Measurements from ENCODE around the gene DYRK3. TPM values are rescaled to one million over a fixed set of nuclear protein-coding genes. Genes with fewer than 3 reads are reported as not detected.

Gene DYRK3
- total and polyA plus RNA-seq, 2 of the 8 experiments (the other 6 are each of a cell fraction or from before 2014, with no cell fraction given) = 2.1 to 8.5 TPM

DNA sequence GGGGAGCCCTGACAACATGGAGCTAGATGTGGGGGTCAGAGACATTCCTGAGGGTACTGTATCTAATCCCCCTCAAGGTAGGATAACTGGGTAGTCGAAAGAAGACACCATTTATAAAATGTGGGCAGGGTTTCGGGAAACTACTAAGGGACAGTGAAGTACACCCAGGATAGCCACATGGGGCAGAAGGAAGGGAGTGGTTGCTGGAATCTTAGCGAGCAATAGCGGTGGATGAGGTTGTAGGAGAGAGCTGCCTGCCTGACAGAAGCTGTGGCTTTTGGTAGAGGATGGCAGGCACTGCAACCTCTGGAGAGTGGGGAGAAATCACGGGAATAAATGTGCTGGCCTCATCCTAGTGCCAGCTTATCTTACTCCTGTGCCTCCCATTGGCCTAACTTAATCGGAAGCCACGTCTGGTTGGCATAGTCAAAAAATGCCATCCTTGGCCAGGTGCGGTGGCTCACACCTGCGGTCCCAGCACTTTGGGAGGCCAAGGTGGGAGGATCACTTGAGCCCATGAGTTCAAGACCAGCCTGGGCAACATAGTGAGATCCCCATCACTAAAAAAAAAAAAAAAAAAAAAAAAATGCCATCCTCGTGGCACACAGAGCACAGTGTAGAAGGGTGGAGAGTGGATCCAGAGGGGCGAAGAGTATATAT, 26.0 kb downstream of the DYRK3 start:
- H3K4me1 ChIP-seq (replicated peaks in 1 of 4; ENCODE audit: control insufficient read depth in 3 of 4, insufficient read depth in 4 of 4, low read length in 3 of 4) = peaks cover 0 to 12% (median 5%) of the 10 kb centered on the region in 4 experiments; a peak in 6 of 7 replicates
- no peak overlapping the region for H3K9ac ChIP-seq (replicated peaks in 1 of 4; ENCODE audit: extremely low read depth in 1 of 4, low read depth in 3 of 4, low read length in 3 of 4)
- POLR2A ChIA-PET (ENCODE audit: partially characterized antibody) = no interaction called here
- H4K91ac ChIP-seq (replicated peaks; ENCODE audit: insufficient read length, low read length) = no peak overlapping the region
- no peak overlapping the region for H3K27ac ChIP-seq (ENCODE audit: low read depth, low read length)
- WGBS, 2 experiments (ENCODE audit: extremely low coverage in 1 of 2, insufficient coverage in 1 of 2, insufficient read length in 1 of 2, insufficient replicate concordance in 2 of 2, low coverage in 1 of 2, low lambda C conversion rate in 2 of 2, missing lambda C conversion rate in 1 of 2) = 91% methylated on average over 9 of the region's 11 CpGs; no CpG with 5 or more reads in 1 of the 2 experiments
- H3K4me3 ChIP-seq (ENCODE audit: extremely low read depth in 1 of 4, insufficient read depth in 2 of 4, low read depth in 3 of 4, low read length in 4 of 4) = no peak overlapping the region
- H3K36me3 ChIP-seq (ENCODE audit: control insufficient read depth in 2 of 4, insufficient read depth in 4 of 4, low read length in 3 of 4) = no peaks in the 10 kb centered on the region
- no peak overlapping the region for H3K4me2 ChIP-seq (ENCODE audit: insufficient read depth in 1 of 2, low read depth in 2 of 2, low read length in 2 of 2)
- H4K5ac ChIP-seq (ENCODE audit: insufficient read length, low read depth, low read length) = no peak overlapping the region
- no peak overlapping the region for H3K56ac ChIP-seq (replicated peaks; ENCODE audit: insufficient read length, low read depth, low read length)
- no peak overlapping the region for H3K23ac ChIP-seq (ENCODE audit: insufficient read length)
- no peak overlapping the region for H3K14ac ChIP-seq (ENCODE audit: insufficient read length)
- peaks cover 5% of the 10 kb centered on the region; the same call in 1 of the 2 replicates for H3K23me2 ChIP-seq (ENCODE audit: low read depth, low read length)
- H2BK20ac ChIP-seq (ENCODE audit: low read length) = no peak overlapping the region
- H3K9me3 ChIP-seq (ENCODE audit: insufficient read depth in 2 of 2, low read depth in 1 of 2, low read length in 1 of 2) = no peaks in the 10 kb centered on the region
- H2BK15ac ChIP-seq (ENCODE audit: low read length) = no peak overlapping the region
- H2AFZ ChIP-seq (ENCODE audit: low read length) = no peak overlapping the region
- CTCF ChIA-PET (ENCODE audit: partially characterized antibody) = interaction anchor here (0.6 to 23.8 kb wide), 10 partner anchors 9 to 779 kb away, joined by 3 to 666 read pairs (median 20); partner anchors contain the start of genes DYRK3 and EIF2D
- H3K18ac ChIP-seq (ENCODE audit: extremely low read depth, low read length) = no peak overlapping the region
- H3K4ac ChIP-seq (replicated peaks; ENCODE audit: insufficient read length, low read depth, low read length) = no peak overlapping the region
- no peaks in the 10 kb centered on the region for H3K79me1 ChIP-seq (ENCODE audit: low read depth, low read length)
- no peak overlapping the region for H2AK5ac ChIP-seq (ENCODE audit: low read depth, low read length)
- H3K27me3 ChIP-seq (replicated peaks in 1 of 4; ENCODE audit: control insufficient read depth in 3 of 4, extremely low read depth in 1 of 4, insufficient read depth in 3 of 4, low read length in 3 of 4) = peaks cover 0 to 23% (median 13%) of the 10 kb centered on the region in 4 experiments; a peak in 6 of 7 replicates
- H4K20me1 ChIP-seq (replicated peaks in 1 of 2; ENCODE audit: control insufficient read depth in 1 of 2, insufficient read depth in 2 of 2, low read length in 2 of 2) = no peaks in the 10 kb centered on the region
- H2BK12ac ChIP-seq (ENCODE audit: low read depth, low read length) = no peak overlapping the region
- H3K79me2 ChIP-seq (ENCODE audit: control insufficient read depth in 1 of 2, insufficient read depth in 2 of 2, low read length in 2 of 2) = no peaks in the 10 kb centered on the region
- FAIRE-seq (no peak), DNase-seq (ENCODE audit: low read depth in 1 of 2, low spot score in 2 of 2) (no peak)
- H2BK5ac ChIP-seq (ENCODE audit: low read depth, low read length) = no peak overlapping the region
- no peak overlapping the region for H4K8ac ChIP-seq (ENCODE audit: extremely low read depth, insufficient read depth, low read length)
- no peak overlapping the region for H2BK120ac ChIP-seq (replicated peaks; ENCODE audit: low read depth, low read length)
- TF ChIP-seq BACH1 (IDR thresholded peaks at IDR 0.05; ENCODE audit: low read length) (no peak), BRCA1 (IDR thresholded peaks at IDR 0.05; ENCODE audit: low read depth, low read length) (no peak), MAFK (IDR thresholded peaks at IDR 0.05; ENCODE audit: low read depth, low read length) (no peak), EZH2 (IDR thresholded peaks at IDR 0.05; ENCODE audit: low read depth, low read length, severe bottlenecking) (no peak), E2F6 (IDR thresholded peaks at IDR 0.05) (no peak), TEAD4 (IDR thresholded peaks at IDR 0.05; ENCODE audit: low read depth, low read length) (no peak), SP1 (IDR thresholded peaks at IDR 0.05; ENCODE audit: low read depth, low read length) (no peak), GTF2F1 (IDR thresholded peaks at IDR 0.05; ENCODE audit: borderline replicate concordance, low read depth, low read length) (no peak), TAF7 (optimal IDR thresholded peaks at IDR 0.05; ENCODE audit: borderline replicate concordance, low read depth, low read length) (no peak), NANOG (IDR thresholded peaks at IDR 0.05; ENCODE audit: insufficient read depth, low read depth, low read length, poor library complexity, severe bottlenecking) (no peak), SUZ12 (IDR thresholded peaks at IDR 0.05; ENCODE audit: low read length) (no peak), CBX5 (IDR thresholded peaks at IDR 0.05; ENCODE audit: low read depth, low read length) (no peak)

Data from H1 (cell line).